IMR-90 (cell line): Measurements from ENCODE around the gene FOXL3. TPM values are rescaled to one million over a fixed set of nuclear protein-coding genes. Genes with fewer than 3 reads are reported as not detected.

ENCODE experiments used
- ATAC-seq: fragments of 200-7000 bp; cut with Tn5 transposase; 2 replicates; pipeline ENCODE4 v1.9.1; 2020; ENCODE audit warnings: low read depth, mild to moderate bottlenecking, moderate library complexity
- BruUV-seq: library from RNA; stranded (reverse); fragments of 400-500 nt; replicated peaks from 2 replicates; lab custom pipeline; 2021; lab: Mats Ljungman, UMichigan
- CTCF ChIA-PET: fragments of 300-600 bp; formaldehyde crosslinking; extraction: SDS; loops from one replicate; lab custom pipeline; 2021; ENCODE audit warnings: antibody characterized with exemption; lab: Yijun Ruan, JAX
- POLR2A ChIA-PET: fragments of 300-600 bp; sonication (Branson Sonifier 250); formaldehyde crosslinking; loops from one replicate; lab custom pipeline; 2022; ENCODE audit warnings: antibody characterized with exemption; ENCODE audit not compliant: unreplicated experiment; lab: Charles Lee
- DNase-seq: peaks from one replicate; pipeline ENCODE4 v3.0.0; 2013
- H2AFZ ChIP-seq: replicated peaks from 2 replicates; pipeline ENCODE3; 2013; ENCODE audit warnings: low read length, mild to moderate bottlenecking; ENCODE audit not compliant: poor library complexity
- H2AK5ac ChIP-seq: 2 replicates; pipeline ENCODE4 v1.6.1; 2013; ENCODE audit warnings: low read depth, low read length, inconsistent platforms
- H2AK9ac ChIP-seq: replicated peaks from 2 replicates; pipeline ENCODE3; 2013; ENCODE audit warnings: mild to moderate bottlenecking, low read depth, low read length, moderate library complexity; ENCODE audit not compliant: poor library complexity
- H2BK120ac ChIP-seq: 2 replicates; pipeline ENCODE4 v1.6.1; 2013; ENCODE audit warnings: low read depth, low read length, inconsistent platforms
- H2BK15ac ChIP-seq: 3 replicates; pipeline ENCODE4 v1.6.1; 2013; ENCODE audit warnings: low read depth, low read length, inconsistent platforms
- H2BK20ac ChIP-seq: 2 replicates; pipeline ENCODE4 v1.6.1; 2013; ENCODE audit warnings: low read depth, mild to moderate bottlenecking, inconsistent platforms, low read length, moderate library complexity
- H2BK5ac ChIP-seq: 2 replicates; pipeline ENCODE4 v1.6.1; 2013; ENCODE audit warnings: mild to moderate bottlenecking, low read depth, low read length, inconsistent platforms; ENCODE audit not compliant: poor library complexity, severe bottlenecking
- H3K14ac ChIP-seq: replicated peaks from 2 replicates; pipeline ENCODE4 v1.6.1; 2013; ENCODE audit warnings: low read depth, low read length, inconsistent platforms
- H3K18ac ChIP-seq: 2 replicates; pipeline ENCODE4 v1.6.1; 2013; ENCODE audit warnings: low read depth, low read length, control low read depth
- H3K23ac ChIP-seq: 2 replicates; pipeline ENCODE4 v1.6.1; 2013; ENCODE audit warnings: low read depth, low read length, inconsistent platforms
- H3K27ac ChIP-seq: 2 replicates; pipeline ENCODE4 v1.5.1; 2013; ENCODE audit warnings: mild to moderate bottlenecking, control low read depth, low read length; ENCODE audit not compliant: insufficient read depth
- H3K27me3 ChIP-seq: 2 replicates; pipeline ENCODE4 v1.6.1; 2013; ENCODE audit warnings: low read length; ENCODE audit not compliant: control insufficient read depth, insufficient read depth
- H3K36me3 ChIP-seq: 2 replicates; pipeline ENCODE4 v1.6.1; 2013; ENCODE audit warnings: low read length, mixed read lengths; ENCODE audit not compliant: control insufficient read depth, insufficient read depth
- H3K4ac ChIP-seq: 2 replicates; pipeline ENCODE4 v1.6.1; 2013; ENCODE audit warnings: low read depth, low read length, inconsistent platforms
- H3K4me1 ChIP-seq: 2 replicates; pipeline ENCODE4 v1.6.1; 2013; ENCODE audit warnings: low read length, mixed read lengths; ENCODE audit not compliant: control insufficient read depth, insufficient read depth
- H3K4me2 ChIP-seq: 2 replicates; pipeline ENCODE4 v1.6.1; 2013; ENCODE audit warnings: low read depth, mild to moderate bottlenecking, control low read depth, low read length, moderate library complexity
- H3K4me3 ChIP-seq: 2 replicates; pipeline ENCODE4 v1.5.1; 2013; ENCODE audit warnings: low read depth, mild to moderate bottlenecking, control low read depth, low read length, moderate library complexity; ENCODE audit not compliant: insufficient read depth
- H3K56ac ChIP-seq: 2 replicates; pipeline ENCODE4 v1.6.1; 2013; ENCODE audit warnings: low read length, inconsistent platforms; ENCODE audit not compliant: insufficient read depth; ENCODE audit errors: extremely low read depth
- H3K79me1 ChIP-seq, 2 experiments: 2 replicates each; pipeline ENCODE4 v1.6.1; 2013; ENCODE audit warnings: low read length in 2 of 2, inconsistent platforms in 1 of 2, low read depth in 1 of 2
- H3K9ac ChIP-seq: 2 replicates; pipeline ENCODE4 v1.6.1; 2013; ENCODE audit warnings: low read depth, low read length, control low read depth
- H3K9me1 ChIP-seq: 2 replicates; pipeline ENCODE4 v1.6.1; 2013; ENCODE audit warnings: low read length, inconsistent platforms; ENCODE audit not compliant: insufficient read depth
- H3K9me3 ChIP-seq: 2 replicates; pipeline ENCODE4 v1.6.1; 2013; ENCODE audit warnings: low read length; ENCODE audit not compliant: control insufficient read depth, insufficient read depth
- H4K20me1 ChIP-seq: 2 replicates; pipeline ENCODE4 v1.6.1; 2013; ENCODE audit warnings: low read length, inconsistent platforms; ENCODE audit not compliant: insufficient read depth
- H4K5ac ChIP-seq: 2 replicates; pipeline ENCODE4 v1.6.1; 2013; ENCODE audit warnings: mild to moderate bottlenecking, low read depth, low read length, control low read depth
- H4K8ac ChIP-seq, 2 experiments: 2 replicates each; pipeline ENCODE4 v1.6.1; 2013; ENCODE audit warnings: low read depth in 2 of 2, low read length in 2 of 2, control low read depth in 1 of 2, inconsistent platforms in 1 of 2
- H4K91ac ChIP-seq: 2 replicates; pipeline ENCODE4 v1.6.1; 2013; ENCODE audit warnings: low read depth, low read length, inconsistent platforms; ENCODE audit not compliant: insufficient read depth
- BHLHE40 ChIP-seq: fragments of 150-350 bp; IDR thresholded peaks from 2 replicates; pipeline ENCODE4 v1.6.1; 2016; ENCODE audit warnings: mild to moderate bottlenecking, low read depth, low read length
- CEBPB ChIP-seq: IDR thresholded peaks from 2 replicates; pipeline ENCODE4 v1.6.1; 2012; ENCODE audit warnings: low read depth, low read length, improper control_type of control experiment
- CHD1 ChIP-seq: IDR thresholded peaks from 2 replicates; pipeline ENCODE4 v1.6.1; 2012; ENCODE audit warnings: low read depth, low read length, improper control_type of control experiment
- CTCF ChIP-seq: conservative IDR thresholded peaks from 2 replicates; pipeline ENCODE4 v1.5.1; 2012; ENCODE audit warnings: mild to moderate bottlenecking, low read depth, low read length, improper control_type of control experiment
- ELK1 ChIP-seq: fragments of 150-350 bp; IDR thresholded peaks from 2 replicates; pipeline ENCODE4 v1.6.1; 2016; ENCODE audit warnings: low read depth, mild to moderate bottlenecking, low read length, moderate library complexity, borderline replicate concordance
- MAFK ChIP-seq: IDR thresholded peaks from 2 replicates; pipeline ENCODE4 v1.6.1; 2012; ENCODE audit warnings: low read depth, low read length, improper control_type of control experiment
- MAZ ChIP-seq: IDR thresholded peaks from 2 replicates; pipeline ENCODE4 v1.6.1; 2012; ENCODE audit warnings: low read depth, mild to moderate bottlenecking, low read length, improper control_type of control experiment, moderate library complexity, borderline replicate concordance
- NFE2L2 ChIP-seq: fragments of 150-350 bp; IDR thresholded peaks from 2 replicates; pipeline ENCODE4 v1.6.1; 2016; ENCODE audit warnings: low read depth, mild to moderate bottlenecking, low read length
- POLR2A ChIP-seq: IDR thresholded peaks from 2 replicates; pipeline ENCODE4 v1.6.1; 2012; ENCODE audit warnings: mild to moderate bottlenecking, low read depth, low read length
- RAD21 ChIP-seq: IDR thresholded peaks from 2 replicates; pipeline ENCODE4 v1.6.1; 2012; ENCODE audit warnings: low read length, improper control_type of control experiment
- RCOR1 ChIP-seq: IDR thresholded peaks from 2 replicates; pipeline ENCODE4 v1.6.1; 2012; ENCODE audit warnings: mild to moderate bottlenecking, low read length, improper control_type of control experiment; ENCODE audit not compliant: insufficient replicate concordance
- RFX5 ChIP-seq: IDR thresholded peaks from 2 replicates; pipeline ENCODE4 v1.8.0; 2012; ENCODE audit warnings: low read depth, mild to moderate bottlenecking, low read length, moderate library complexity
- USF2 ChIP-seq: fragments of 150-350 bp; IDR thresholded peaks from 2 replicates; pipeline ENCODE4 v1.6.1; 2017; ENCODE audit warnings: mild to moderate bottlenecking, antibody characterized with exemption, low read length, low read depth
- WGBS, 2 experiments: methylation state at CpG; one replicate each; pipeline versions ENCODE4 v1.1.5 to v1.1.7; 2013; ENCODE audit warnings: missing lambda C conversion rate in 2 of 2; ENCODE audit not compliant: insufficient read length in 1 of 2; ENCODE audit errors: extremely low coverage in 2 of 2; 5-methylcytosine and 5-hydroxymethylcytosine counted together
- dilution Hi-C: fragments of 300-500 bp; cut with HindIII; formaldehyde crosslinking; loops from one replicate; pipeline ENCODE4 v1.14.3; 2018; ENCODE audit warnings: low sequenced_read_pairs; ENCODE audit not compliant: unreplicated experiment
- in situ Hi-C: fragments of 300-500 bp; cut with MboI; formaldehyde crosslinking; loops from 3 replicates; pipeline ENCODE4 v1.14.3; 2019; ENCODE audit warnings: low sequenced_read_pairs, inconsistent platforms, mixed read lengths
- intact Hi-C: fragments of 100-400 bp; cut with micrococcal nuclease; formaldehyde crosslinking; loops from 2 replicates; pipeline ENCODE4 v1.10.0; 2022
- polyA plus RNA-seq, 3 experiments: library from polyadenylated mRNA; depleted of rRNA; stranded (reverse); fragments of >200 nt; gene quantifications; 2 replicates each; pipeline ENCODE4 v1.2.3, GENCODE V29; 2012; ENCODE audit warnings: low replicate concordance in 1 of 3
- total RNA-seq: library from RNA; depleted of rRNA; stranded (reverse); fragments of >200 nt; gene quantifications from 2 replicates; pipeline ENCODE4 v1.2.3, GENCODE V29; 2012

FOXL3 gene
- total and polyA plus RNA-seq, 2 of the 4 experiments (the other 2 are of a cell fraction): not detected

- peaks cover 31% of the 10 kb centered on the region for H3K27me3 ChIP-seq
Observed at GRCh38 chr7:280461-280860, 9.5 kb upstream of the FOXL3 start.

More at GRCh38 chr7:280461-280860, 9.5 kb upstream of the FOXL3 start:
- Histone ChIP-seq H3K4ac (no peak overlapping the region), H4K20me1 (no peaks in the 10 kb centered on the region), H3K79me1 (no peaks in the 10 kb centered on the region), H2BK15ac (no peak overlapping the region), H2BK20ac (no peak overlapping the region), H3K27ac (no peak overlapping the region), H3K18ac (no peak overlapping the region), H3K14ac (no peak overlapping the region), H3K9me3 (peaks cover 18% of the 10 kb centered on the region), H3K36me3 (no peaks in the 10 kb centered on the region), H2BK120ac (no peak overlapping the region), H2AK5ac (no peak overlapping the region), H4K91ac (no peak overlapping the region), H3K4me2 (no peak overlapping the region), H3K4me3 (no peak overlapping the region), H4K5ac (no peak overlapping the region), H3K56ac (no peak overlapping the region), H2AK9ac (no peak overlapping the region), H4K8ac (no peak overlapping the region), H2AFZ (no peak overlapping the region), H3K9me1 (no peaks in the 10 kb centered on the region), H3K4me1 (no peaks in the 10 kb centered on the region), H2BK5ac (no peak overlapping the region), H3K9ac (no peak overlapping the region), H3K23ac (no peak overlapping the region)
- intact Hi-C loops (no loop called here), in situ Hi-C loops (no loop called here), dilution Hi-C loops (no loop called here)
- TF ChIP-seq ELK1: no peak
- no peak for TF ChIP-seq RFX5
- no peak for TF ChIP-seq CTCF
- no peak for TF ChIP-seq USF2
- TF ChIP-seq RCOR1: no peak
- TF ChIP-seq RAD21: no peak
- TF ChIP-seq NFE2L2: no peak
- no peak for TF ChIP-seq CHD1
- no peak for TF ChIP-seq CEBPB
- no peak for TF ChIP-seq POLR2A
- no peak for TF ChIP-seq MAZ
- no peak for TF ChIP-seq MAFK
- TF ChIP-seq BHLHE40: no peak
- no peak for DNase-seq
- WGBS, 2 experiments: no CpG with 5 or more reads among the region's 11 CpGs
- no peak for ATAC-seq
- ChIA-PET CTCF (no interaction called here), POLR2A (no interaction called here)
- BruUV-seq: no TSS peak
